H1 (cell line): Measurements from ENCODE around the gene CDH19. TPM values are rescaled to one million over a fixed set of nuclear protein-coding genes. Genes with fewer than 3 reads are reported as not detected.

ENCODE experiments used
- CTCF ChIA-PET: fragments of 300-600 bp; sonication (Branson Sonifier 250); formaldehyde crosslinking; loops from one replicate; lab custom pipeline; 2021; ENCODE audit not compliant: partially characterized antibody; lab: Charles Lee
- POLR2A ChIA-PET: fragments of 300-600 bp; sonication (Branson Sonifier 250); formaldehyde crosslinking; loops from one replicate; lab custom pipeline; 2021; ENCODE audit warnings: inconsistent platforms; ENCODE audit not compliant: partially characterized antibody; lab: Charles Lee
- DNase-seq, 2 experiments: peaks; one replicate each; pipeline versions ENCODE4 v3.0.0 to v3.0.0-alpha.2; 2010 to 2022; ENCODE audit warnings: low spot score in 2 of 2, low read depth in 1 of 2, mixed read lengths in 1 of 2
- FAIRE-seq: peaks from 2 replicates; lab custom pipeline; 2011; peaks lifted over from hg19 to GRCh38; lab: Jason Lieb, UNC
- H2AFZ ChIP-seq: 2 replicates; pipeline ENCODE4 v1.8.1; 2012; ENCODE audit warnings: low read length, inconsistent platforms
- H2AK5ac ChIP-seq: 2 replicates; pipeline ENCODE4 v1.6.1; 2013; ENCODE audit warnings: low read depth, low read length
- H2BK120ac ChIP-seq: replicated peaks from 2 replicates; pipeline ENCODE3; 2013; ENCODE audit warnings: low read depth, low read length, inconsistent platforms
- H2BK12ac ChIP-seq: 2 replicates; pipeline ENCODE4 v1.6.1; 2013; ENCODE audit warnings: low read depth, low read length
- H2BK15ac ChIP-seq: 2 replicates; pipeline ENCODE4 v1.6.1; 2013; ENCODE audit warnings: low read length
- H2BK20ac ChIP-seq: 2 replicates; pipeline ENCODE4 v1.6.1; 2013; ENCODE audit warnings: low read length
- H2BK5ac ChIP-seq: 2 replicates; pipeline ENCODE4 v1.6.1; 2013; ENCODE audit warnings: low read depth, low read length
- H3K14ac ChIP-seq: 2 replicates; pipeline ENCODE4 v1.6.1; 2013; ENCODE audit warnings: inconsistent platforms; ENCODE audit not compliant: insufficient read length
- H3K18ac ChIP-seq: 2 replicates; pipeline ENCODE4 v1.6.1; 2013; ENCODE audit warnings: low read length; ENCODE audit errors: extremely low read depth
- H3K23ac ChIP-seq: 2 replicates; pipeline ENCODE4 v1.6.1; 2013; ENCODE audit warnings: inconsistent platforms; ENCODE audit not compliant: insufficient read length
- H3K23me2 ChIP-seq: 2 replicates; pipeline ENCODE4 v1.6.1; 2013; ENCODE audit warnings: low read depth, low read length
- H3K27ac ChIP-seq: 2 replicates; pipeline ENCODE4 v1.6.1; 2011; ENCODE audit warnings: low read depth, low read length, inconsistent platforms
- H3K27me3 ChIP-seq, 4 experiments: replicated peaks in 1 of 4; 1 replicate in 1 of 4; 2 replicates in 3 of 4; pipeline versions ENCODE4 v1.6.1 to v1.8.1; 2011 to 2013; ENCODE audit warnings: low read length in 3 of 4, mild to moderate bottlenecking in 3 of 4, inconsistent platforms in 2 of 4, mixed read lengths in 2 of 4, moderate library complexity in 1 of 4; ENCODE audit not compliant: control insufficient read depth in 3 of 4, insufficient read depth in 3 of 4; ENCODE audit errors: extremely low read depth in 1 of 4
- H3K36me3 ChIP-seq, 4 experiments: 2 replicates each; pipeline versions ENCODE4 v1.6.1 to v1.8.1; 2011 to 2013; ENCODE audit warnings: mild to moderate bottlenecking in 4 of 4, low read length in 3 of 4, moderate library complexity in 2 of 4, control low read depth in 1 of 4, inconsistent platforms in 1 of 4; ENCODE audit not compliant: insufficient read depth in 4 of 4, control insufficient read depth in 2 of 4
- H3K4ac ChIP-seq: replicated peaks from 2 replicates; pipeline ENCODE3; 2013; ENCODE audit warnings: low read length, low read depth, mixed read lengths, inconsistent platforms; ENCODE audit not compliant: insufficient read length
- H3K4me1 ChIP-seq, 4 experiments: replicated peaks in 1 of 4; 1 replicate in 1 of 4; 2 replicates in 3 of 4; pipeline versions ENCODE4 v1.6.1 to v1.8.1; 2011 to 2013; ENCODE audit warnings: low read length in 3 of 4, inconsistent platforms in 2 of 4, mixed read lengths in 1 of 4; ENCODE audit not compliant: insufficient read depth in 4 of 4, control insufficient read depth in 3 of 4
- H3K4me2 ChIP-seq, 2 experiments: 2 replicates each; pipeline versions ENCODE4 v1.6.1 to v1.8.1; 2011 to 2013; ENCODE audit warnings: low read depth in 2 of 2, low read length in 2 of 2, control low read depth in 1 of 2, inconsistent platforms in 1 of 2, mild to moderate bottlenecking in 1 of 2; ENCODE audit not compliant: insufficient read depth in 1 of 2
- H3K4me3 ChIP-seq, 4 experiments: fragments of 200-600, 300-600 bp in 1 of 4; sonication (generic), shearing (Covaris generic), sonication (Bioruptor Twin) in 1 of 4; 2 replicates each; pipeline versions ENCODE4 v1.5.1 to v1.8.1; 2011 to 2016; ENCODE audit warnings: low read length in 4 of 4, low read depth in 3 of 4, control low read depth in 2 of 4, inconsistent platforms in 2 of 4, mild to moderate bottlenecking in 2 of 4, mixed read lengths in 1 of 4, moderate library complexity in 1 of 4; ENCODE audit not compliant: insufficient read depth in 2 of 4; ENCODE audit errors: extremely low read depth in 1 of 4
- H3K56ac ChIP-seq: replicated peaks from 2 replicates; pipeline ENCODE3; 2013; ENCODE audit warnings: low read depth, mild to moderate bottlenecking, mixed read lengths, low read length, inconsistent platforms; ENCODE audit not compliant: insufficient read length
- H3K79me1 ChIP-seq: 2 replicates; pipeline ENCODE4 v1.6.1; 2013; ENCODE audit warnings: low read depth, low read length, control low read depth
- H3K79me2 ChIP-seq, 2 experiments: 2 replicates each; pipeline versions ENCODE4 v1.6.1 to v1.8.1; 2012 to 2013; ENCODE audit warnings: low read length in 2 of 2, mild to moderate bottlenecking in 2 of 2, inconsistent platforms in 1 of 2; ENCODE audit not compliant: insufficient read depth in 2 of 2, control insufficient read depth in 1 of 2
- H3K9ac ChIP-seq, 4 experiments: replicated peaks in 1 of 4; 1 replicate in 1 of 4; 2 replicates in 3 of 4; pipeline versions ENCODE4 v1.6.1 to v1.8.1; 2011 to 2013; ENCODE audit warnings: low read depth in 3 of 4, low read length in 3 of 4, control low read depth in 2 of 4, mild to moderate bottlenecking in 2 of 4, moderate library complexity in 2 of 4, inconsistent platforms in 1 of 4; ENCODE audit errors: extremely low read depth in 1 of 4
- H3K9me3 ChIP-seq, 2 experiments: 2 replicates each; pipeline versions ENCODE4 v1.6.1 to v1.8.1; 2012 to 2013; ENCODE audit warnings: mild to moderate bottlenecking in 2 of 2, moderate library complexity in 2 of 2, control low read depth in 1 of 2, inconsistent platforms in 1 of 2, low read depth in 1 of 2, low read length in 1 of 2, mixed read lengths in 1 of 2; ENCODE audit not compliant: insufficient read depth in 2 of 2
- H4K20me1 ChIP-seq, 2 experiments: replicated peaks in 1 of 2; 2 replicates each; pipeline versions ENCODE3 to v1.8.1; 2011 to 2013; ENCODE audit warnings: inconsistent platforms in 2 of 2, low read length in 2 of 2, mild to moderate bottlenecking in 1 of 2; ENCODE audit not compliant: insufficient read depth in 2 of 2, control insufficient read depth in 1 of 2
- H4K5ac ChIP-seq: 2 replicates; pipeline ENCODE4 v1.6.1; 2013; ENCODE audit warnings: low read length, low read depth, mixed read lengths, inconsistent platforms; ENCODE audit not compliant: insufficient read length
- H4K8ac ChIP-seq: 2 replicates; pipeline ENCODE4 v1.8.0; 2013; ENCODE audit warnings: mild to moderate bottlenecking, moderate library complexity, low read length, inconsistent platforms; ENCODE audit not compliant: insufficient read depth; ENCODE audit errors: extremely low read depth
- H4K91ac ChIP-seq: replicated peaks from 2 replicates; pipeline ENCODE3; 2013; ENCODE audit warnings: low read length, mixed read lengths, inconsistent platforms; ENCODE audit not compliant: insufficient read length
- BACH1 ChIP-seq: IDR thresholded peaks from 2 replicates; pipeline ENCODE4 v1.6.1; 2012; ENCODE audit warnings: low read length, improper control_type of control experiment
- CHD1 ChIP-seq: IDR thresholded peaks from 2 replicates; pipeline ENCODE4 v1.6.1; 2012; ENCODE audit warnings: low read depth, low read length, improper control_type of control experiment
- CREB1 ChIP-seq: IDR thresholded peaks from 2 replicates; pipeline ENCODE4 v1.6.1; 2012; ENCODE audit warnings: inconsistent platforms
- KDM1A ChIP-seq: fragments of 200-600, 300-600 bp; sonication (generic); IDR thresholded peaks from 2 replicates; pipeline ENCODE4 v1.7.1; 2016; ENCODE audit warnings: mild to moderate bottlenecking, low read length, borderline replicate concordance
- KDM5A ChIP-seq: fragments of 200-600 bp; IDR thresholded peaks from 2 replicates; pipeline ENCODE4 v1.7.1; 2012; ENCODE audit warnings: mild to moderate bottlenecking, low read length, inconsistent platforms, mixed read lengths
- PHF8 ChIP-seq: fragments of 200-600 bp; sonication (generic); conservative IDR thresholded peaks from 2 replicates; pipeline ENCODE4 v1.7.1; 2012; ENCODE audit warnings: low read depth, mild to moderate bottlenecking, inconsistent platforms, low read length, moderate library complexity
- POLR2A ChIP-seq, 2 experiments: IDR thresholded peaks; 1 replicate in 1 of 2; 2 replicates in 1 of 2; pipeline ENCODE4 v1.6.1; 2011; ENCODE audit warnings: low read depth in 2 of 2, low read length in 2 of 2, mild to moderate bottlenecking in 2 of 2; ENCODE audit errors: control extremely low read depth in 1 of 2
- POU5F1 ChIP-seq: IDR thresholded peaks from 2 replicates; pipeline ENCODE4 v1.6.1; 2011; ENCODE audit warnings: low read depth, mild to moderate bottlenecking, low read length, moderate library complexity
- RFX5 ChIP-seq: IDR thresholded peaks from 2 replicates; pipeline ENCODE4 v1.6.1; 2011; ENCODE audit warnings: low read depth, low read length, improper control_type of control experiment, borderline replicate concordance
- RNF2 ChIP-seq: fragments of 200-900, 300-1000 bp; sonication (generic); IDR thresholded peaks from 2 replicates; pipeline ENCODE4 v1.7.1; 2016; ENCODE audit warnings: borderline replicate concordance, low read depth, mild to moderate bottlenecking, antibody characterized with exemption, low read length; ENCODE audit not compliant: poor library complexity, severe bottlenecking; ENCODE audit errors: missing control alignments
- SIX5 ChIP-seq: IDR thresholded peaks from 2 replicates; pipeline ENCODE4 v1.6.1; 2011; ENCODE audit warnings: mild to moderate bottlenecking, low read depth, low read length
- SP1 ChIP-seq: IDR thresholded peaks from 2 replicates; pipeline ENCODE4 v1.6.1; 2011; ENCODE audit warnings: low read depth, low read length
- TBP ChIP-seq: IDR thresholded peaks from 2 replicates; pipeline ENCODE4 v1.6.1; 2011; ENCODE audit warnings: low read depth, low read length, improper control_type of control experiment
- TCF12 ChIP-seq: IDR thresholded peaks from 2 replicates; pipeline ENCODE4 v1.6.1; 2011; ENCODE audit warnings: low read depth, mild to moderate bottlenecking, low read length
- ZNF274 ChIP-seq: IDR thresholded peaks from 2 replicates; pipeline ENCODE4 v1.7.0; 2012; ENCODE audit warnings: low read length, borderline replicate concordance; ENCODE audit errors: extremely low read depth
- WGBS, 2 experiments: shearing (Covaris generic) in 1 of 2; methylation state at CpG; one replicate each; pipeline versions ENCODE4 v1.1.6 to v1.1.7; 2013 to 2015; ENCODE audit warnings: low lambda C conversion rate in 2 of 2, mixed read lengths in 2 of 2, inconsistent platforms in 1 of 2, low coverage in 1 of 2, missing lambda C conversion rate in 1 of 2; ENCODE audit not compliant: insufficient replicate concordance in 2 of 2, insufficient coverage in 1 of 2, insufficient read length in 1 of 2; ENCODE audit errors: extremely low coverage in 1 of 2, missing lambda C conversion rate in 1 of 2; 5-methylcytosine and 5-hydroxymethylcytosine counted together
- polyA plus RNA-seq, 7 experiments: library from polyadenylated mRNA; depleted of rRNA in 3 of 7; stranded (reverse) in 5 of 7; unstranded in 2 of 7; fragments of >200 nt in 5 of 7; fragments of 200-250 nt in 2 of 7; gene quantifications; 1 replicate in 5 of 7; 2 replicates in 1 of 7; 4 replicates in 1 of 7; pipeline versions ENCODE4 v1.2.1 to v1.2.3, GENCODE V29; 2011 to 2013; ENCODE audit warnings: missing spikeins in 2 of 7, mixed read lengths in 2 of 7
- total RNA-seq: library from RNA; stranded (reverse); fragmentation: NEBNext Ultra II Directional; extraction: Animal tissue kit (Norgen Biotek cat#: 25700); gene quantifications from 2 replicates; pipeline ENCODE4 v1.2.1, GENCODE V29; 2021

CDH19 gene
- total and polyA plus RNA-seq, 2 of the 8 experiments (the other 6 are each of a cell fraction or from before 2014, with no cell fraction given): not detected

GRCh38 chr18:66571845-66572244, 32.0 kb downstream of the CDH19 start:
- H3K36me3 ChIP-seq: no peaks in the 10 kb centered on the region
- 86% methylated on average over 6 of the region's 6 CpGs; no CpG with 5 or more reads in 1 of the 2 experiments for WGBS, 2 experiments
- H4K20me1 ChIP-seq: no peaks in the 10 kb centered on the region
- 0 out of 7 replicates have a peak, but pooled peaks cover 0 to 1% (median 0%) of the 10 kb centered on the region in 4 experiments for H3K4me1 ChIP-seq
- no peak overlapping the region for H3K14ac ChIP-seq
- H3K23ac ChIP-seq: no peak overlapping the region
- H3K4me2 ChIP-seq: no peak overlapping the region
- H2BK120ac ChIP-seq: no peak overlapping the region
- no peak for DNase-seq
- no peak overlapping the region for H3K4me3 ChIP-seq
- no peaks in the 10 kb centered on the region for H3K79me2 ChIP-seq
- no peak overlapping the region for H2BK15ac ChIP-seq
- H4K8ac ChIP-seq: no peak overlapping the region
- no peak overlapping the region for H4K5ac ChIP-seq
- no peak overlapping the region for H3K4ac ChIP-seq
- no peak overlapping the region for H3K27ac ChIP-seq
- no peak overlapping the region for H2BK12ac ChIP-seq
- no peak overlapping the region for H4K91ac ChIP-seq
- H3K23me2 ChIP-seq: no peaks in the 10 kb centered on the region; the same call in 1 of the 2 replicates
- POLR2A ChIA-PET: no interaction called here
- no peak overlapping the region for H2AK5ac ChIP-seq
- no peak overlapping the region for H2BK20ac ChIP-seq
- peak overlapping the region; percentile 71; the same call in 1 of the 2 replicates for H2AFZ ChIP-seq
- CTCF ChIA-PET: interaction anchor here (1.1 to 1.2 kb wide), 2 partner anchors 12 to 23 kb away, joined by 3 to 4 read pairs; no protein-coding TSS in a partner anchor
- H3K56ac ChIP-seq: no peak overlapping the region
- no peak overlapping the region for H2BK5ac ChIP-seq
- no peaks in the 10 kb centered on the region for H3K79me1 ChIP-seq
- H3K9ac ChIP-seq: no peak overlapping the region
- FAIRE-seq: no peak
- H3K27me3 ChIP-seq: no peaks in the 10 kb centered on the region
- no peak overlapping the region for H3K18ac ChIP-seq
- no peaks in the 10 kb centered on the region for H3K9me3 ChIP-seq
- TF ChIP-seq KDM5A (no peak), CHD1 (no peak), SIX5 (no peak), BACH1 (no peak), RFX5 (no peak), ZNF274 (no peak), PHF8 (no peak), RNF2 (no peak), CREB1 (no peak), POLR2A (IDR thresholded peaks at IDR 0.05; ENCODE audit: control extremely low read depth in 1 of 2, low read depth in 2 of 2, low read length in 2 of 2) (no peak), TBP (no peak), KDM1A (no peak), POU5F1 (no peak), SP1 (no peak), TCF12 (no peak)
